Limb (tissue), 2 donors: ENCODE data around the gene TEX22.

Source experiments
- DNase-seq, 2 donors: peaks; one replicate each; pipeline ENCODE4 v3.0.0-alpha.2; 2016; ENCODE audit errors: extremely low spot score in 2 of 2

The TEX22 gene

GRCh38 chr14:105455086-105455640 is 56.8 kb downstream of the TEX22 start:
- DNase-seq = no peak

- DNase-seq = no peak
Measured at GRCh38 chr14:105455766-105456660, 57.7 kb downstream of the TEX22 start.

- DNase-seq = no peak
Measured at GRCh38 chr14:105456736-105457617, 58.6 kb downstream of the TEX22 start.

GRCh38 chr14:105458010-105458409 is 59.7 kb downstream of the TEX22 start:
- no peak for DNase-seq

- DNase-seq = no peak
Measured at GRCh38 chr14:105458571-105458970, 60.2 kb downstream of the TEX22 start.

GRCh38 chr14:105460116-105460515 is 61.8 kb downstream of the TEX22 start:
- no peak for DNase-seq

- DNase-seq = no peak
Measured at GRCh38 chr14:105460616-105461015, 62.3 kb downstream of the TEX22 start.

- DNase-seq = no peak
Measured at GRCh38 chr14:105461903-105462302, 63.6 kb downstream of the TEX22 start.
